Measurements from ENCODE around the gene USP7.

The USP7 gene

GRCh38 chr16:8936421-8936820, 27.3 kb downstream of the USP7 start:
- no peaks in the 10 kb centered on the region for H3K27me3 Mint-ChIP-seq
- peak overlapping the region in 1 of 2 donors; percentile 22 for H3K4me3 Mint-ChIP-seq
- no peaks in the 10 kb centered on the region for H3K9me3 Mint-ChIP-seq
- DNase-seq (peak; percentile 39), ATAC-seq (replicated peaks) (peak; percentile 98 to 99)
- H3K4me1 Mint-ChIP-seq = peaks cover 56 to 92% of the 10 kb centered on the region in 2 donors
- peak overlapping the region; percentile 67 for H3K27ac Mint-ChIP-seq
- peaks cover 9 to 21% of the 10 kb centered on the region in 2 donors for H3K36me3 Mint-ChIP-seq

- Mint-ChIP-seq H3K4me3 (peak overlapping the region in 1 of 2 donors; percentile 22), H3K27ac (peak overlapping the region; percentile 67), H3K27me3 (no peaks in the 10 kb centered on the region), H3K4me1 (peaks cover 55 to 92% of the 10 kb centered on the region in 2 donors), H3K9me3 (no peaks in the 10 kb centered on the region), H3K36me3 (peaks cover 7 to 17% of the 10 kb centered on the region in 2 donors)
- ATAC-seq (replicated peaks) (peak; percentile 41 to 52), DNase-seq (no peak)
Measured at GRCh38 chr16:8935989-8936388, 27.7 kb downstream of the USP7 start.

- H3K27ac Mint-ChIP-seq = no peak overlapping the region
- no peak for ATAC-seq (replicated peaks)
- H3K4me1 Mint-ChIP-seq = peaks cover 47 to 82% of the 10 kb centered on the region in 2 donors
- peaks cover 8 to 13% of the 10 kb centered on the region in 2 donors for H3K36me3 Mint-ChIP-seq
- H3K27me3 Mint-ChIP-seq = no peaks in the 10 kb centered on the region
- DNase-seq = no peak
- no peaks in the 10 kb centered on the region for H3K9me3 Mint-ChIP-seq
- no peak overlapping the region for H3K4me3 Mint-ChIP-seq
Measured at GRCh38 chr16:8934601-8935000, 29.1 kb downstream of the USP7 start.

- Mint-ChIP-seq H3K9me3 (no peaks in the 10 kb centered on the region), H3K27me3 (no peaks in the 10 kb centered on the region), H3K36me3 (peaks cover 24 to 34% of the 10 kb centered on the region in 2 donors), H3K27ac (no peak overlapping the region), H3K4me1 (peaks cover 46 to 79% of the 10 kb centered on the region in 2 donors), H3K4me3 (no peak overlapping the region)
- DNase-seq (no peak), ATAC-seq (replicated peaks) (no peak)
Measured at GRCh38 chr16:8931859-8932258, 31.8 kb downstream of the USP7 start.

- no peaks in the 10 kb centered on the region for H3K27me3 Mint-ChIP-seq
- H3K36me3 Mint-ChIP-seq = peaks cover 29 to 46% of the 10 kb centered on the region in 2 donors
- H3K4me1 Mint-ChIP-seq = peaks cover 38 to 74% of the 10 kb centered on the region in 2 donors
- H3K27ac Mint-ChIP-seq = peak overlapping the region; percentile 90
- peak; percentile 63 to 74 for ATAC-seq (replicated peaks)
- no peaks in the 10 kb centered on the region for H3K9me3 Mint-ChIP-seq
- peak overlapping the region; percentile 19 to 46 for H3K4me3 Mint-ChIP-seq
- DNase-seq = peak; percentile 57
Measured at GRCh38 chr16:8929086-8929748, 34.5 kb downstream of the USP7 start.

- H3K4me3 Mint-ChIP-seq = peak overlapping the region; percentile 19 to 46
- H3K27ac Mint-ChIP-seq = peak overlapping the region; percentile 90
- no peaks in the 10 kb centered on the region for H3K9me3 Mint-ChIP-seq
- peak; percentile 31 for DNase-seq
- peaks cover 40 to 74% of the 10 kb centered on the region in 2 donors for H3K4me1 Mint-ChIP-seq
- no peaks in the 10 kb centered on the region for H3K27me3 Mint-ChIP-seq
- ATAC-seq (replicated peaks) = peak; percentile 72 to 82
- H3K36me3 Mint-ChIP-seq = peaks cover 29 to 49% of the 10 kb centered on the region in 2 donors
Measured at GRCh38 chr16:8928467-8928957, 35.2 kb downstream of the USP7 start.

GRCh38 chr16:8926827-8927226, 36.9 kb downstream of the USP7 start:
- ATAC-seq (replicated peaks) = no peak

GRCh38 chr16:8925455-8925854, 38.3 kb downstream of the USP7 start:
- H3K27ac Mint-ChIP-seq = peak overlapping the region; percentile 25
- no peaks in the 10 kb centered on the region for H3K27me3 Mint-ChIP-seq
- ATAC-seq (replicated peaks) = no peak
- H3K9me3 Mint-ChIP-seq = no peaks in the 10 kb centered on the region
- peaks cover 35 to 54% of the 10 kb centered on the region in 2 donors for H3K36me3 Mint-ChIP-seq
- H3K4me3 Mint-ChIP-seq = no peak overlapping the region
- no peak for DNase-seq
- H3K4me1 Mint-ChIP-seq = peaks cover 32 to 66% of the 10 kb centered on the region in 2 donors

More at GRCh38 chr16:8926827-8927226, 36.9 kb downstream of the USP7 start:
- H3K36me3 Mint-ChIP-seq = peaks cover 31 to 46% of the 10 kb centered on the region in 2 donors
- no peaks in the 10 kb centered on the region for H3K9me3 Mint-ChIP-seq
- peak overlapping the region; percentile 65 for H3K27ac Mint-ChIP-seq
- H3K4me1 Mint-ChIP-seq = peaks cover 36 to 65% of the 10 kb centered on the region in 2 donors
- DNase-seq = no peak
- H3K4me3 Mint-ChIP-seq = no peak overlapping the region
- H3K27me3 Mint-ChIP-seq = no peaks in the 10 kb centered on the region

GRCh38 chr16:8924214-8924613, 39.5 kb downstream of the USP7 start:
- no peaks in the 10 kb centered on the region for H3K27me3 Mint-ChIP-seq
- peak overlapping the region; percentile 80 for H3K27ac Mint-ChIP-seq
- H3K36me3 Mint-ChIP-seq = peaks cover 34 to 54% of the 10 kb centered on the region in 2 donors
- ATAC-seq (replicated peaks) (no peak), DNase-seq (no peak)
- no peaks in the 10 kb centered on the region for H3K9me3 Mint-ChIP-seq
- H3K4me3 Mint-ChIP-seq = no peak overlapping the region
- peaks cover 27 to 64% of the 10 kb centered on the region in 2 donors for H3K4me1 Mint-ChIP-seq

- peaks cover 19 to 58% of the 10 kb centered on the region in 2 donors for H3K4me1 Mint-ChIP-seq
- H3K27ac Mint-ChIP-seq = no peak overlapping the region
- no peaks in the 10 kb centered on the region for H3K9me3 Mint-ChIP-seq
- H3K27me3 Mint-ChIP-seq = no peaks in the 10 kb centered on the region
- DNase-seq = no peak
- ATAC-seq (replicated peaks) = no peak
- H3K36me3 Mint-ChIP-seq = peaks cover 33 to 51% of the 10 kb centered on the region in 2 donors
- H3K4me3 Mint-ChIP-seq = no peak overlapping the region
Measured at GRCh38 chr16:8923199-8923598, 40.5 kb downstream of the USP7 start.

- DNase-seq (no peak), ATAC-seq (replicated peaks) (peak; percentile 42 to 46)
- Mint-ChIP-seq H3K36me3 (peaks cover 35 to 54% of the 10 kb centered on the region in 2 donors), H3K4me3 (no peak overlapping the region), H3K27ac (peak overlapping the region; percentile 70), H3K9me3 (no peaks in the 10 kb centered on the region), H3K27me3 (no peaks in the 10 kb centered on the region), H3K4me1 (peaks cover 17 to 61% of the 10 kb centered on the region in 2 donors)
Measured at GRCh38 chr16:8921347-8921984, 42.2 kb downstream of the USP7 start.

GRCh38 chr16:8920645-8921346, 42.9 kb downstream of the USP7 start:
- ATAC-seq (replicated peaks) = peak; percentile 10 to 16
- H3K4me1 Mint-ChIP-seq = peaks cover 17 to 64% of the 10 kb centered on the region in 2 donors
- no peaks in the 10 kb centered on the region for H3K27me3 Mint-ChIP-seq
- H3K36me3 Mint-ChIP-seq = peaks cover 38 to 58% of the 10 kb centered on the region in 2 donors
- no peak for DNase-seq
- no peaks in the 10 kb centered on the region for H3K9me3 Mint-ChIP-seq
- H3K4me3 Mint-ChIP-seq = no peak overlapping the region
- H3K27ac Mint-ChIP-seq = peak overlapping the region; percentile 70

- H3K36me3 Mint-ChIP-seq = peaks cover 38 to 59% of the 10 kb centered on the region in 2 donors
- peaks cover 13 to 56% of the 10 kb centered on the region in 2 donors for H3K4me1 Mint-ChIP-seq
- no peak for DNase-seq
- no peak for ATAC-seq (replicated peaks)
- H3K27me3 Mint-ChIP-seq = no peaks in the 10 kb centered on the region
- H3K4me3 Mint-ChIP-seq = no peak overlapping the region
- no peaks in the 10 kb centered on the region for H3K9me3 Mint-ChIP-seq
- no peak overlapping the region for H3K27ac Mint-ChIP-seq
Measured at GRCh38 chr16:8919934-8920462, 43.7 kb downstream of the USP7 start.

All from stimulated activated naive B cell treated with anti-CD40 and anti-IgM and Interleukin-4, amounts not matched to agents 10 μg/mL and 1 μg/mL and 100 μg/mL, for 72 hours (primary cell).